ENCODE measurements around the gene ANGPTL1. TPM values are rescaled to one million over a fixed set of nuclear protein-coding genes. Genes with fewer than 3 reads are reported as not detected.

Gene ANGPTL1
- total RNA-seq, 1 donor from 2014 or later: not detected

DNA sequence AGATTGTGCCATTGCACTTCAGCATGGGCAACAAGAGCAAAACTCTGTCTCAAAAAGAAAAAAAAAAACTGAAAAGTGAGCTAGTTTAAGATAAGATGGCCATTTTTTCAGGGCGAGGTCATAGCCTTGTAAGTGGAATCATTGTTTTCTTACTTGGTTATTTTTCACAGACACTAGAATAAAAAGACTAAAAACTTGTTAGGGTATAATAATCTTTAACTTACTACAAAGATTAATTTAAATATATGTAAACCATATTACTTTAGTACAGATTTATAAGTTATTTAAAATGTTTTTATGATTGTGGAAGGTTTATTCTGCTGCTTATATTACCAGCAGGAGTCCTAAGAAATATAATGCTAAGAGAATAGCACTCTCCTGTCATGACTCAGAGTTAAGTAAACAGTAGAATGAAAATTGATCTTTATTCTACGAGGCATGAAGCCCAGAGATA is 23.5 kb downstream of the ANGPTL1 start:
- Histone ChIP-seq H3K4me1 (no peaks in the 10 kb centered on the region), H3K4me2 (no peak overlapping the region), H3K27ac (no peak overlapping the region), H4K20me1 (ENCODE audit: low read depth) (no peaks in the 10 kb centered on the region), H3K27me3 (no peaks in the 10 kb centered on the region), H3K9ac (no peak overlapping the region), H3K79me2 (ENCODE audit: low read depth) (no peaks in the 10 kb centered on the region), H3F3A (ENCODE audit: low read depth) (no peaks in the 10 kb centered on the region), H3K4me3 (no peak overlapping the region), H3K36me3 (peaks cover 4% of the 10 kb centered on the region), H3K9me3 (ENCODE audit: low read depth) (no peaks in the 10 kb centered on the region), H2AFZ (replicated peaks) (no peak overlapping the region)
- Mint-ChIP-seq H3K27me3 (ENCODE audit: insufficient read depth, low read depth) (no peaks in the 10 kb centered on the region), H3K36me3 (peaks cover 2% of the 10 kb centered on the region), H3K4me3 (no peak overlapping the region), H3K4me1 (no peaks in the 10 kb centered on the region), H3K27ac (no peak overlapping the region), H3K9me3 (no peaks in the 10 kb centered on the region)
- TF ChIP-seq EZH2phosphoT487 (IDR thresholded peaks at IDR 0.05) (no peak), EZH2 (IDR thresholded peaks at IDR 0.05) (no peak)
- TF ChIP-seq, protein P1, sequence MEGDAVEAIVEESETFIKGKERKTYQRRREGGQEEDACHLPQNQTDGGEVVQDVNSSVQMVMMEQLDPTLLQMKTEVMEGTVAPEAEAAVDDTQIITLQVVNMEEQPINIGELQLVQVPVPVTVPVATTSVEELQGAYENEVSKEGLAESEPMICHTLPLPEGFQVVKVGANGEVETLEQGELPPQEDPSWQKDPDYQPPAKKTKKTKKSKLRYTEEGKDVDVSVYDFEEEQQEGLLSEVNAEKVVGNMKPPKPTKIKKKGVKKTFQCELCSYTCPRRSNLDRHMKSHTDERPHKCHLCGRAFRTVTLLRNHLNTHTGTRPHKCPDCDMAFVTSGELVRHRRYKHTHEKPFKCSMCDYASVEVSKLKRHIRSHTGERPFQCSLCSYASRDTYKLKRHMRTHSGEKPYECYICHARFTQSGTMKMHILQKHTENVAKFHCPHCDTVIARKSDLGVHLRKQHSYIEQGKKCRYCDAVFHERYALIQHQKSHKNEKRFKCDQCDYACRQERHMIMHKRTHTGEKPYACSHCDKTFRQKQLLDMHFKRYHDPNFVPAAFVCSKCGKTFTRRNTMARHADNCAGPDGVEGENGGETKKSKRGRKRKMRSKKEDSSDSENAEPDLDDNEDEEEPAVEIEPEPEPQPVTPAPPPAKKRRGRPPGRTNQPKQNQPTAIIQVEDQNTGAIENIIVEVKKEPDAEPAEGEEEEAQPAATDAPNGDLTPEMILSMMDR (IDR thresholded peaks at IDR 0.05): no peak
- no peak for DNase-seq (ENCODE audit: low spot score)

DNA sequence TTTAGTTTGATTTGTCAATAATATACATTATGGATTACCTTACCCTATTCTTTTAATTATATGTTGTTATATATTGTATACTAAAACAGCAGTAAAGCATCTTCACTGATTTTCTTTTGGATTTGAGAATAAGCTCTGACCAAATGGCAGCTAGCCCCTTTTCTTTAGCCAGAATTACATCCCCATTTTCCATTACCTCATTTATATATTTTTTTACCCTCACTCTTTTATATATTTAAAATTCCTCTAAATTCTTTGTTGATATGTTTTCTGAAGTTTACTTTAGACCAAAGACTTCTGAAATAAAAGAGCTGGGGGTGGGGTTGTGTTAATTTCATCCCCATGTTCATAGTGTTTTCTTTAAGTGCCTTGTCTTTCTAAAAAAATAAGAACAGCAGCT is 24.6 kb downstream of the ANGPTL1 start:
- Histone ChIP-seq H3K4me1 (no peaks in the 10 kb centered on the region), H3K4me3 (no peak overlapping the region), H3K9me3 (ENCODE audit: low read depth) (no peaks in the 10 kb centered on the region), H3K27ac (no peak overlapping the region), H3K9ac (no peak overlapping the region), H3K4me2 (no peak overlapping the region), H3K27me3 (no peaks in the 10 kb centered on the region), H3K79me2 (ENCODE audit: low read depth) (no peaks in the 10 kb centered on the region), H3F3A (ENCODE audit: low read depth) (no peaks in the 10 kb centered on the region), H2AFZ (replicated peaks) (no peak overlapping the region), H3K36me3 (peaks cover 4% of the 10 kb centered on the region), H4K20me1 (ENCODE audit: low read depth) (no peaks in the 10 kb centered on the region)
- H3K36me3 Mint-ChIP-seq: peaks cover 2% of the 10 kb centered on the region
- TF ChIP-seq EZH2phosphoT487 (IDR thresholded peaks at IDR 0.05) (no peak), EZH2 (IDR thresholded peaks at IDR 0.05) (no peak)
- TF ChIP-seq, protein P1 (IDR thresholded peaks at IDR 0.05): no peak
- DNase-seq (ENCODE audit: low spot score): no peak
- no peaks in the 10 kb centered on the region for H3K9me3 Mint-ChIP-seq
- H3K4me1 Mint-ChIP-seq: no peaks in the 10 kb centered on the region
- H3K27ac Mint-ChIP-seq: no peak overlapping the region
- no peaks in the 10 kb centered on the region for H3K27me3 Mint-ChIP-seq (ENCODE audit: insufficient read depth, low read depth)
- H3K4me3 Mint-ChIP-seq: no peak overlapping the region

DNA sequence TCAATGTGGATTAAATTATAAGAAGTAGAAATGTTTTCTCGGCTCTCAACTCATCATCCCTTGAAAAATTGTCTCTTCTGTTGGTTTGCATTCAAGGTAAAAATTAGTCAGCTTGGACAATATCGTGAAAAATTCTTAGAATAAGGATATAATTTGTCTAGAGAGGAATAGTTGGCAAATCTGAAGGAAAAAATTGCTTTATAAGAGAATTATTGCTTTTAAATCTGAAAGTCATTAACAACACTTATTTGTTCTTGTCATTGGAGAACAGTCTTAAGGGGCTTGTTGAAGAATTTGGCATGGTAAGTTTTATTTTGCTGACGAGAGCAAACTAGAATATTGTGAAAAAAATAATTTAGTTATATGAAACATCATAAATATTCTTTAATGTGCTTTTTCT is 26.4 kb downstream of the ANGPTL1 start:
- H3K27me3 ChIP-seq: no peaks in the 10 kb centered on the region
- Mint-ChIP-seq H3K36me3 (peaks cover 10% of the 10 kb centered on the region), H3K4me1 (no peaks in the 10 kb centered on the region), H3K4me3 (no peak overlapping the region), H3K9me3 (peaks cover 8% of the 10 kb centered on the region), H3K27me3 (ENCODE audit: insufficient read depth, low read depth) (no peaks in the 10 kb centered on the region), H3K27ac (no peak overlapping the region)
- TF ChIP-seq EZH2 (IDR thresholded peaks at IDR 0.05) (no peak), EZH2phosphoT487 (IDR thresholded peaks at IDR 0.05) (no peak)
- TF ChIP-seq, protein P1 (IDR thresholded peaks at IDR 0.05): no peak
- H3K9me3 ChIP-seq (ENCODE audit: low read depth): no peaks in the 10 kb centered on the region
- H3K79me2 ChIP-seq (ENCODE audit: low read depth): no peaks in the 10 kb centered on the region
- H3F3A ChIP-seq (ENCODE audit: low read depth): no peaks in the 10 kb centered on the region
- no peaks in the 10 kb centered on the region for H3K4me1 ChIP-seq
- DNase-seq (ENCODE audit: low spot score): no peak
- H2AFZ ChIP-seq (replicated peaks): no peak overlapping the region
- H3K4me2 ChIP-seq: no peak overlapping the region
- no peak overlapping the region for H3K9ac ChIP-seq
- peaks cover 4% of the 10 kb centered on the region for H3K36me3 ChIP-seq
- no peak overlapping the region for H3K4me3 ChIP-seq
- H3K27ac ChIP-seq: no peak overlapping the region
- H4K20me1 ChIP-seq (ENCODE audit: low read depth): no peaks in the 10 kb centered on the region

Measured in neural progenitor cell (in vitro differentiated cells).